HG03571 (cell line): ENCODE results near the gene ZNF30.
A peak's percentile ranks its signal among the peaks of the same experiment; 100 is the strongest.
"Not testable (repeated sequence)": the region's sequence is repeated elsewhere in the genome, so short reads cannot be mapped to it uniquely, and the experiment has no call there.

ENCODE experiments used
- ATAC-seq: cut with Tn5 transposase; IDR thresholded peaks from one replicate; pipeline ENCODE4 v1.9.1; 2021; ENCODE audit not compliant: unreplicated experiment

ZNF30 gene

DNA sequence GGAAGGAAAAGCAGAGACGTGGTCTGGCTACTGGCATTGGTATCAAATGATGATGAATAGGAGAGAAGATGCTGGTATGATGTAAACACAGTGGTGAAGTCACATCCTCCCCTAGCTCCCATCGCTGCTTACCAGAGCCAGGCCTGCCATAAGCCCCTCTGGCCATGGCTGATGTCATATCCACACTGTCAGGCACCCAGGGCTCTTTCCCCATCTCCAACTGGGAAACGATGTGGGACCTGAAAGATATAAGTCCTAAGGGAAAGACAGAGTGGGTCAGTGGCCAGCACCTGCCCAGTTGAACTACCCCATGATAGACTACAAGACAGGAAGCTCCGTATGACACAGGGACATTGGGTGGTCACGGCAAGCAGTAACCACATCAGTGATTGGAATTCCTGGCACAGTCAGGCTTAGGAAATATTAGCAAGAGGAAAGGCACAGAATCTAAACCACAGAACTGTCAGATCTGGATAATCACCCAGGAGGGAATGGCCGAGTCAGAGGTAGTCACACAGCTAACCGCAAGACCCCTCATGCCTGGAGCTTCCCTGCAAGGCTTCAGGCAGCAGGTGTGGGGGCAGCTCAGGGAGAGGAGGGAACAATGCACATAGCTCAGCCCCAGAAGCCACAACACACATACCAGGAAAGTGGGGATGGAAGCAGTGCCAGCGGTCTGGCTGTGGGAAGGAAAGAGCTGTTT, 33.6 kb downstream of the ZNF30 start:
- no peak for ATAC-seq

DNA sequence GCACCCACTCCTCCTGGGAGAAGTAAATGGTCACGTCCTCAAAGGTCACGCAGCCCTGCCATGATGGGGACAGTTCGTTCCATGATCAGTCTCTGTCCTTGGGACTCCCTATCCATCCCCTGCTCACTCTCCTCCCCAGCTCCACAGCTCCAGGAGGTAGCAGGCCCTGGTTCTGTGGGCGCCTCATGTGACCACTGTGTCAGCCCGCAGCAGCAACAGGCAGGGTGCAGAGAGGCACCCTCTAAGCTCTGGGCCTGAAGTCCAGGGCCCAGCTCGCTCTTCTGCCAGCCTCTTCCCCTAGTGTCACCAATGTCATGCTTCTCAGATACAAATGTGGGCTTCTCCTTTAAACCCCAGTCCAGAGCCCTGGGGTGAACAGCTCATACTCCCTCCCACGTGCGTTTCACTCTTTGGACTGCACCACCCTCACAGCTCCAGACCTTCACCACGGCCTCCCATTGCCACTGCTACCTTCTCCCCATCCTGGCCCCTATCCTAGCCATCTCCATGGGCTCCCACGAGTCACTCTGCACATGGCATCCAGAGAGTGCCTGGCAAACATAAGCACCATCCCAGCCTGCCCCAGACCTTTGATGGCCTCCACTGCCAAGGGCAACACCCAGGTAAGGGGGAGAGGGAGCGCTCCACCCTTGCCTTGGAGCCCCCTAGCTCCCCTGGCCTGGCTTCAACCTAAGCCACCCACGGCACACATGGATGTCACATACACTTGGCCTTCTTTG, 34.4 kb downstream of the ZNF30 start:
- ATAC-seq = no peak

DNA sequence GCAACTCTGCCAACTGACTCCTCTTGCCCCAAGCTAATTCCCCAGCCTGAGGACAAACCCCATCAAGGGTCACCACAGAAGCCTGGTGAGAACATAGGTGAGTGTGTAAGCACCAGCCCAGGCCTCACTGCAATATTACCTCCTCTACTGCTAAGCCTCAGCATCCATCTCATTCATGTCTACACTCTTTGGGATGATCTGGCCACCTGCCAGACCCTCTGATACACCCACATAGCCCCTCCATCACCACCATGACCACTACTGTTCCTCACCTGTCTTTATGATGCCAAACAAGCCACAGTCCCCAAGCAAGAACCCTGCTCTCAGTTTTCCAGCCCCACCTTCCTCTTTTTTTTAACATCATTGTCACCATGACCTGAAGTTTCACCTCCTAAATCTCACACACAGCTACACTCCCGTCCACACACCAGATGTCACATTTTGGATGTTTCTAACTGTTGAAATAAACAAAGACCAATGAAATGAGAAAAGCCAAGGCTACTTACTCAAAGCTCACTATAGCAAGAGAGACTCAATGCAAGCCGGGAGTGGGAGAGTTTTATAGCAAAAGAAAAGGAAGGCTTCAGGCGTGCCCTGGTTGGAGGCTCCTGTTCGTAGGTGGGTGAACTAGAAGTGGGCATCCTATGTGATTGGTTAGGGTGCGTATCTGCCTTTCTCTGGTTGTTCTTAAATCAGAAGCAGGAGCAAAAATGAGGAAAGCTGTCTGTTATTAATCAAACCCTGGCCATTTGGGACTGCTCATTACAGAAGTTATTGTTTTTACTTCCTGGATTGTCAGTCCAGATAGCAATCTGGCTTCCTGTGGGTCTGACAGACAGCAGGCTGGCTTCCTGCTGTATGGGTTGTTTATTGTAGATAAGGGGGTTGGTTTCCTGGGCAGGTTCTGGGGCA, 35.3 kb downstream of the ZNF30 start:
- no peak for ATAC-seq

DNA sequence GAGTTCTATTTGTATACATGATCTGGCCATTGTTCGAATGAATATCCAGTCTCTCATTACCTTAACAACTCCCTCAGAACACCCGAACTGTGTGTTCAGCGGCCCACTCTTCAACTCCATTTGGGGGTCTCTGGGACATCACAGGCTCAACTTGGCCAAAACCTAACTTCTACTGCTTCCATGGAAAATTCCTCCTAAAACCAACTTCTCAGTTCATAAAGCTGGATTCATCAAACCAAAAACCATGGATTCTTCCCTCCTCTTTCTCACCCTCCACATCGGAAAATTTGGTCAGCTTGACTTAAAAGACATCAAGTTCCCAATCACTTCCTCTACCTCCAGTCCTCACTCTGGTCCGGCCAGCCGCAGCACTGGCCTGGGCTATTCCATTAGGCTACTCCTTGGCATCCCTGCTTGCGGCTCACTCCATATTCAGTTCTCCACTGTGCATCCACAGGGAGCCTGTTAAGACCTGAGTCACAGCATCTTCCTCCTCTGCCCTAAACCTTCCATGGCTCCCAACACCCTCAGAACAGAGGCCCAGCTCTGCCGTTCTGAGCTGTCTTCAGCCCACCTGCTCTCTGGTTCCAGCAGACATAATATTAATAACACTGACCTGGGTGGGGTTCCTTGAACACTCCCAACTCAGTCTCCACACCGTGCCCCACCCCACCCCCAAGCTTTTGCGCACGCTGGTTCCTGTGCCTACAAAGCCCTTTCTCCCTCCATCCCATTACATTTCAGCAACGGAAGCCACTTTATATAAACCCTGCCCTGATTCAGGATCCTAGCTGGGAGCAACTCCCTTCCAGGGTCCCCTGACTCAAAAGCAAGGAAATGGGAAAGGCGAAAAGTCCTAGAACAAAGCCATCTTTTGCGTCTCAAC, 36.2 kb downstream of the ZNF30 start:
- no peak for ATAC-seq

DNA sequence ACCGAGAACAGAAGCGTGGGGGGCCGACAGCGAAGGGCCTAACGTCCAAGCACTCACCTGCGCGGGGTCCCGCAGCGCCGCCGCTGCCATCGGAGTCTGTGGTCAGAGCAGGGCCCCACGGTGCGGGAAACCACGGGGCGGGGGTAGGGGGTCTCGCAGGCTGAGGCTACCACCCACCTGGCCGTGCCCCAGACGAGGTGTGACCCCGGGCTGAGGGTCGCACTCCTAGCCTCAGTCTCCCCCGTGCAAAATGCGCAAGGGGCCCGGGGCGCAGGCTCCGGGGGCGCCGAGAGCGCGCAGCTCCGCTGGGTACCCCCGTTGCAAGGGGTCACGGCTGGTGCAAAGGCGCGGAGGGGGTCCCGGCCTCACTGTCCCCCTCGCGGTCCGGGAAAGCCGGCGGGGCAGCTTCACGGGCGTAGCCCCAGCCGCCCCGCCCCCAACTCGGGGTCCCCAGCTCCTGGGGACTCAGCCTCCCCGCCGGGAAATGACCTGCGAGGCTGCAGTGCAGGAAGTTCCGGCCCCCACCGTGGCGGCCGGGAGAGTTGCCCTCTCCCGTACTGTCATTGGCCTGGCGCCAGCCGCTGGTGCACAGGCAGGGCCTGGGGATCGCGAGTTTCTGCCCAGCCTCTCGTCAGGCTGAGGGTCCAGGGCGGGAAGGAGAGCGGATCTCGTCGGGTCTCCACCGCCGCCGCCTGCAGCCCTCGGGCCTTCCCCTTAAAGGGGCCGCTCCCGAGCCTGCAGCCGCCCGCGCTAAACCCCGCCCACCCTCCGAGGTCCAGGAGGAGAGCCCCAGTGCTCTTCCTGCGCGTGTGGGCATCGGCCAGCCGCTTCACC, 37.1 kb downstream of the ZNF30 start, which contains the start of gene ZNF792:
Gene ZNF792 (minus strand): TSS at position 657 of the 834 bp plus-strand sequence. CDS start 567 bp downstream, at position 90.
- ATAC-seq = peak; percentile 61

DNA sequence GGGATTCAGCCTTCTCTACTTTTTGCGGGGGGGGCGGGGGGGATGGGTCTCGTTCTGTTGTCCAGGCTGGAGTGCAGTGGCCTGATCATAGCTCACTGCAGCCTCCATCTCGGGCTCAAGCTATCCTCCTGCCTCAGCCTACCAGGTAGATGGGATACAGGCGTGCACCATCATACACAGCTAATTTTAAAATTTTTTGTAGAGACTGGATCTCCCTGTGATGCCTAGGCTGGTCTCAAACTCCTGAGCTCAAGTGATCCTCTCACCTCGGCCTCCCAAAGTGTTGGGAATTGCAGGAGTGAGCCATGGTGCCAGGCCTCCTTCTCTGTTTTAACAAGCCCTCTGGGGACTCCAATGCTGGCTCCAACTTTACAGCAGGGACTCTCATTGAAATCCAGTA, 37.9 kb downstream of the ZNF30 start:
- no peak for ATAC-seq

DNA sequence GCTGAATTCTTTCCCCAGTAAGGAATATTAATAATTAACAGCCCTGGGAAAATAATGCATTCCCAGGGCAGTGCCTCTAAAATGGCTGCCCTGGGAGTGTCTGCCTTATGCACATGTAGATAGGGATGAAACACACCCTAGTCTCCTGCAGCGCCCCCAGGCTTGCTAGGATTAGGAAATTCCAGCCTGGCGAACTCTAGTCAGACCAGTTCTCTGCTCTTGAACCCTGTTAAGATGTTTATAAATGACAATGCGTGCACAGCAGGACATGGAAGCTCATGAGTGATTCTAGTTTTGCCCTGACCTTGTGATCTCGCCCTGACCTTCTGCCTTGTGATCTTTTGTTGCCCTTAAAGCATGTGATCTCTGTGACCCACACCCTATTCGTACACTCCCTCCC, 38.8 kb downstream of the ZNF30 start:
- ATAC-seq = not testable (repeated sequence)

DNA sequence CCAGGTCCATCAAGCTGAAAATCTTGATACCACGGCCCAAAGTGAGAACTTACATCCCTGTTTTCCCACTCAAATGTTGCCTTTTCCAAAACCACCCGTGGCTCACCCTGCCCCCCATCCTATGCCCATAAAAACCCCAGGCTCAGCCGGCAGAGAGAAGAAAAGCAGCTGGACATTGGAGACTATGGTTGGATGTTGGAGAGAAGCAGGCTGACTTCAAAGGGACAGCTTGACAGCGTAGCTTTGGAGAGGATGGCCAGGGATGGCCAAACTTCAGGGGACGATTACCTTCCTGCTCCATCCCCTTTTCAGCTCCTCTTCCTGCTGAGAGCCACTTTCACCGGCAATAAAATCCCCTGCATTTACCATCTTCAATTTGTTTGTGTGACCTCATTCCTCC, 40.8 kb downstream of the ZNF30 start:
- ATAC-seq = no peak

DNA sequence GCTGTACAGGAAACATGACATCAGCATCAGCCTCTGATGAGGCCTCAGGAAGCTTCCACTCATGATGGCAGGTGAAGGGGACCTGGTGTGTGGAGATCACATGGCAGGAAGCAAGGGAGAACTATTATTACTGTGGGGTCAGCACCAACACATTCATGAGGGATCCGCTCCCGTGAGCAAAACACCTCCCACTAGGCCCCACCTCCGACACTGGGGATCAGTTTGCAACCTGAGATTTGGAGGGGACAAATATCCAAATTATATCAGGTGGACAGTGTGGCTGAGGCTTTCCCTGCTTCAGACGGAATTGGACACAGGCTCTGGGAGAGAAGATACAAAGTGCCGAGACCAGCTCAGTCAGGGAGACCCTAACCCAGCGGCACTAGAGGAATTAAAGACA, 43.0 kb downstream of the ZNF30 start:
- ATAC-seq = no peak

DNA sequence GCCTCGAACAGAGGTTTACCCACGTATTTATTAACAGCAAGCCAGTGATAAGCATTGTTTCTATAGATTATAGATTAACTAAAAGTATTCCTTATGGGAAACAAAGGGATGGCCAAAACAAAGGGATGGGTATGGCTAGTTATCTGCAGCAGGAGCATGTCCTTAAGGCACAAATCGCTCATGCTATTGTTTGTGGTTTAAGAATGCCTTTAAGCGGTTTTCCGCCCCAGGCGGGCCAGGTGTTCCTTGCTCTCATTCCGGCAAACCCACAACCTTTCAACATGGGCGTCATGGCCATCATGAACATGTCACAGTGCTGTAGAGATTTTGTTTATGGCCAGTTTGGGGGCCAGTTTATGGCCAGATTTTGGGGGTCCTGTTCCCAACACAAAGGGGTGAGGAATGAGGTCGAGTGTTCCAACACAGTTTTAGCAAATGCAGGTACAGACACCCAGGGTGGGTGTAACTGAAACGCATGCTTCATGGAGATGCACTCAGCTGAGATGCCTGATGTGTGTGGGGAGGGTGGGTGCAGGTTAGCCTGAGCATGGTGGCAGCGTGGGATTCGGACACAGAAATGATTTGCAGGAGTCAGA, 43.6 kb downstream of the ZNF30 start:
- ATAC-seq = not testable (repeated sequence)

DNA sequence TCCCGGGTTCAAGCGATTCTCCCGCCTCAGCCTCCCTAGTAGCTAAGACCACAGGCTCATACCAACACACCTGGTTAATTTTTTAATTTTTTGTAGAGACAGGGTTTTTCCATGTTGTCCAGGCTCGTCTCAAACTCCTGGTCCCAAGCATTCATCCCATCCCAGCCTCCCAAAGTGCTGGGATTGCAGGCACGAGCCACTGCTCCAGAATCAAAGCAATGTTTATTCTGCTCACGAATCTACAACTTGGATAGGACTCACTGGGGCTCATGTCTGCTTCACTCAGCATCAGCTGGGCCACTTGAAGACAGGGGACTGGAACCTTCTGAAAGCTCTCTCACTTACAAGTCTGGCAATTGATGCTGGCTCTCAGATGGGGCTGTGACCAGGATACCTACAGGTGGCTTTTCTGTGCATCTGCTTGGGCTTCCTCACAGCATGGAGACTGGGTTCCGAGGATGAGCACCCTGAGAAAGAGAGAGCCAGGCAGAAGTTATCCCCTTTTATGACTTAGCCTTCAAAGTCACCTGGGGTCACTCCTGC, 45.5 kb downstream of the ZNF30 start:
- no peak for ATAC-seq

DNA sequence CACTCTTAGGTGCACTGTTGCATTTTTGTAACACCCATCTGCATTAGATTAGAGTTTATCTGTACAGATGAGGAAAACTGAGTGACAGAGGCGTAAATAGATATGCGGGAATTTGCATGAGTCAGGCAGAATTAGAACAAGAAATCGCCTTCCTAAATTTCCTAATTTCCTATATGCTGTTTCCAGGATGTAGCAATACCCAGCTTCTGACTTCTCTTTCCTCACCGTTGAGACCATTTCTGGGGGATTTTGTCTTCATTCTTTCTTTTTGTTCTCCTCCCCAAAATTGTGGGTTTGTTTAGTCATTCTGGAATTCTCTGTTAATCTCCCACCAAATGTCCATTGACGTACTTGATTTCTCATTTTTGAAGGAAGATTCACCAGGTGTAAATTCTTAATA, 47.9 kb downstream of the ZNF30 start:
- no peak for ATAC-seq

DNA sequence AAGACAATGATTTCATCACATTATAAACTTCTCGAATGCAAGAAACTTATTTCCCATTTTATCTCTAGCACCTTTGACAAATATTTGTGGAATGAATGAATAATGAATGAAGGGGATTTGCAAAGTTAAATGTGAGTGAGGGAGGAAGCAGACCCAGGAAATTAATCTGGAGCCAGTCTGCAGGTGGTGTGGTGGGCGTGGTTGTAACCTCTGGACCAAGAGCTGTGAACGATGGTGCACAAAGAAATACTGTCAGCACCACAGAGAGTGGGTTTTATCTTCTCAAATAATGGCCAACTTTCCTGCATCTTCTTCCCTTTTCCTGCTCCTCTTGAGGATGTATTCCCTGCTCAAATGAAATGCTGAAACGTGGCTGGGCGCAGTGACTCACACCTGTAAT, 48.4 kb downstream of the ZNF30 start:
- ATAC-seq = no peak

DNA sequence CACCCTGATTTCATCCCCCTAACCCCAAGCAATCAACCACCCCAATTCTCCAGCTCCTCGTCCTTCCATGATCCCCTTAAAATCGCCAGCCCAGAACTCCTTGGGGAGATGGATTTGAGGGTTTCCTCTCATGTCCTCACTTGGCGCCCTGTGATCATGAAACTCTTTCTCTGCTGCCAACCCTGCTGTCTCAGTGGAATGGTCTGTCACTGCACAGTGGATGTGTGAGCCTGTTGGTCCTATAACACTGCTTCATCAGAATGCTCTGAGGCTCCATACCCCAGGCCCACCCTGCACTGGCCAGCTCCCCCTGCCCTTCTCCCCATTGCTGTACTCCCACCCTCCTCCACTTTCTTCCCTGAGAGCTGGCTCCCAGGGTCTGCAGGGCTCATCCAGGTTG, 49.9 kb downstream of the ZNF30 start:
- ATAC-seq = no peak

DNA sequence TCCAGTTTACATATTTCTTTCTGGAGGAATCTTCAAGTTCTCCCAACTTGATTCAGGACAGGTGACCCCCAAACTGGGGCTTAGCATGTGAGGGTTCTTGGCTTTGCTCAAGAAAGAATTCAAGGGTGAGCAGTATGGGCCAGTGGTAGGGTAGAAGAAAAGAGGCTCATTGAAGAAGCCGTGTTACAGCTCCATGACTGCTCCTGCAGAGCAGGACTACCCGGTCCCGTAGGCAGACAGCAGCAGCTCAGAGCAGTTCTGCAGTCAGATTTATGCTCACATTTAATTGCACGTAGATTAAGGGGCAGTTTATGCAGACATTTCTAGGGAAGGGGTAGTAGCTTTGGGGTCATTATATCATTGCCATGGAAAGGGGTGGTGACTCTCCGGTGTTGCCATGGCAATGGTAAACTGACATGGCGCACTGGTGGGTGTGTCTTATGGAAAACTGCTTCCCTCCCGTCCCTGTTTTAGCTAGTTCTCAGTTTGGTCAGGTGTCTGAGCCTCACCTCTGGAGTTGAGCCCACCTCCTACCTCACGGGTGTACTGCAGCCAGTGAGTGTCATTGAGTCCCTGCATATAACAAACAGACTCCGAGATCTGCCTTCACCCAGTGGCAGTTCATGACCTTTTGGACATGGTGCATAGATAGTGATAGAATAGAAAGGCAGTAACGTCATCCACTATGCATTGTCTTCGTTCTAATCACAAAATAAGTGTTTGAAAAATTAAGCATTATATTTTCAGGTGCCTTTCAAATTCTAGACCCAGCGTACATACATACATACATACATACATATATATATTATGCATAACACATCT, 53.3 kb downstream of the ZNF30 start:
- ATAC-seq = no peak

DNA sequence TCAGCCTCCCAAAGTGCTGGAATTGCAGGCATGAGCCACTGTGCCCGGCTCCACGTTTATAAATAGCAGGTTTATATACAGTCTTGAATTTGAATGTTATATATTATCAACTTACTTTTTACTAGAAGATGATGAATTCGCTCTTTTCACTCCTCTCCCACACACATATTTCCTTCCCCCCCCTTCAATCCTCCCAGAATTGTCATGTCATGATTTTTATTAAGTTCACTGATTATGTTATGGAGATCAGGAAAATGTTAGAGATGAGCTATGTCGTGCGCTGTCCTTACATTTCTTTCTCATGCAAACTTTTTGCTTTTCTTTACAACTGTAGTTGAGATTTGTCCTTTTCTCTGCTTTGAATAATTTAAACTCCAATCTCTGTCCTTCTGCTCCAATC, 55.6 kb downstream of the ZNF30 start:
- ATAC-seq = no peak

DNA sequence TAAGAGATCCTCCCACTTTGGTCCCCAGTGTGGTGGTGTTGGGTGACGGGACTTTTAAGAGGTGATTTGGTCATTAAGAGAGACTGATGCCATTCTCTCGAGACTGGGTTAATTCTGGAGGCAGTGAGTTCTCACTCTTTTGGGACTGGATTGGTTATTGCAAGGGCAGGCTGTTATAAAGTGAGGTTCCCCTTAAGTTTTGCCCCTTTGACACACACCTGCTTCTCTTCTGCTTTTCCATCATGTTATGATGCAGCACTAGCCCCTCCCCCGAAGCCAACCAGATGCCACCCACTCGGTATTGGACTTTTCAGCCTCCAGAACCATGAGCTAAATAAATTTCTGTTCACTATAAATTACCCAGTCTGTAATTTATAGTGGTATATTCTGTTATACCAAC, 57.1 kb downstream of the ZNF30 start:
- ATAC-seq = no peak

DNA sequence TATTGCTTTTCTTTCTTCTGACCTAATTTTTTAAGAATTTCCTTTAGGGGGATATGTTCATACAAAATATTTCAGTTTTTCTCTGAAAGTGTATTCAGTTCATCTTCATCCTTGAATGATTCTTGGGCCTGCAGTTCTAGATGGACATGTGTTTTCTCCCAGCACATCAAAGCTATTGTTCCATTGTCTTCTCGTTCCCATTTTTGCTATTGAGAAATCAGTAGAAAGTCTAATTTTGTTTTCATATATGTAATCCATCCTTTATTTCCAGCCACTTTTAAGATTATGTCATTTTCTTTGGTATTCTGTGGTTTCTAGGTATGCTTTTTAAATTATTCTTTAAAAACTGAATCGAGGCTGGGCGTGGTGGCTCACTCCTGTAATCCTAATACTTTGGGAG, 57.6 kb downstream of the ZNF30 start:
- no peak for ATAC-seq
